ENCODE measurements around the gene CADPS. TPM values are rescaled to one million over a fixed set of nuclear protein-coding genes. Genes with fewer than 3 reads are reported as not detected.

CADPS gene
- polyA plus RNA-seq, 2 donors = 0.09 to 0.20 TPM

DNA sequence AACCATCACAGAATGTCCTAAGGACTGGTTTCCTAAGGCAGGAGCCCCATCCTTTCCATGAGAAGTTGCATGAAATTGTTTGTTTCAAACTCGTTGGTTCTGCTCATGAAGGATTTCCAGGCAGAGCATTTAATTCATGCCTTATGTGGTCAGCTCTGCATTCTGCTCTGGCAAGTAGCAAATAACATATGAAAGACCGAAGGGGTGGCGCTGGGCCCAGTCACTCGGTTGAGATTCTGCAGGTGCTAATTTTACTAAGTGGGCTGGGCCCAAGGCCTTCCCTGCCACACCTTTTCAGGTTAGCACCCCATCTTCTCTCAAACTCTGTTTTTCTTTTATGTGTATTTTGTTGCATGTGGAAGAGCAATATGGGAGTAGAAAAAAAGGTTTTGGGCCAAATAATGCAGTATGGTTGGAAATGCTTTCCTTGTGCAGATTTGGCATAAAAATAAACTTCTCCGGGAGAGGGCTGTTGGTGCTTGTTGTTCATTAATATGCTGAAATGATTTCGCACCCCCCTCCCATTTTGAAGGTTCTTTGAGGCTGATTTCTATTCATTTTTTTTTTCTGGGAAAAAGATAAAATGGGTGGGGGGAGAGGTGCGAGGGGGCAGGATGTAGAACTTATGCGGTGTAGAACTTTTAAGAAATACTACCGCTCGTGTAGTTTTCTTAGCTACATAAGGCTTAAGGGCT, 318.9 kb downstream of the CADPS start:
- Histone ChIP-seq H3K27ac (ENCODE audit: low read depth in 2 of 2, low read length in 1 of 2) (no peak overlapping the region), H3K9me3 (ENCODE audit: control insufficient read depth in 2 of 2, insufficient read depth in 1 of 2, low read depth in 1 of 2, low read length in 1 of 2) (no peaks in the 10 kb centered on the region), H3K27me3 (ENCODE audit: control insufficient read depth in 1 of 2, insufficient read depth in 2 of 2, low read length in 2 of 2) (no peaks in the 10 kb centered on the region), H3K36me3 (ENCODE audit: control insufficient read depth in 2 of 2, insufficient read depth in 2 of 2, low read length in 1 of 2) (no peaks in the 10 kb centered on the region), H3K4me1 (ENCODE audit: control insufficient read depth in 2 of 2, insufficient read depth in 2 of 2, low read length in 1 of 2) (no peaks in the 10 kb centered on the region), H3K4me3 (ENCODE audit: low read depth in 1 of 2, low read length in 2 of 2) (no peak overlapping the region)
- WGBS, 2 donors = 70 to 71% methylated on average over 10 of the region's 10 CpGs

DNA sequence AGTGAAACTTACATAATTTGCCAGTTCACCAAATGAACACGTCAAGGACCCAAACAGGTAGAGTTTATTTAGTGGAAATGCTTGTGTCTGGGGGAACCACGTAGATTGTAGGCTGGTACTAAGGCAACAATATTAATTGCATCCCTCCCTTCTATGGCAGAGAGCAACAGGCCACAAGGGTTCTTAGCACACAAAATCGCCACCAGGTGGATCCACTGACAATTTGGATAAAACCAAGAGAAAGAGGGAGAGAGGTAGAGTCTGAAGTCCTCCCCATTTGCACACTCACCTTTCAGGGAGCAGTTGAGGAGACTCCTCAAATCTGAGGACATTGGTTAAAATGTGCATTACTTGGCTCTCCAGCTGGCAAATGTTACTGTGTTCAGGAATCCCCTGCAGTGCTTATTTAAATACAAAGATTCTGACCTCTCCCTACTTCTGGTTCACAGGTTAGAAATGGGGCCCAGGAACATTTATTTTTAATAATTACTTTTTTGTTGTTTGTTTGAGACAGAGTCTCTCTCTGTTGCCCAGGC, 320.9 kb downstream of the CADPS start:
- no peaks in the 10 kb centered on the region for H3K9me3 ChIP-seq (ENCODE audit: control insufficient read depth in 2 of 2, insufficient read depth in 1 of 2, low read depth in 1 of 2, low read length in 1 of 2)
- no peak overlapping the region for H3K27ac ChIP-seq (ENCODE audit: low read depth in 2 of 2, low read length in 1 of 2)
- H3K27me3 ChIP-seq (ENCODE audit: control insufficient read depth in 1 of 2, insufficient read depth in 2 of 2, low read length in 2 of 2) = no peaks in the 10 kb centered on the region
- 52 to 64% methylated on average over 3 of the region's 3 CpGs for WGBS, 2 donors
- no peaks in the 10 kb centered on the region for H3K4me1 ChIP-seq (ENCODE audit: control insufficient read depth in 2 of 2, insufficient read depth in 2 of 2, low read length in 1 of 2)
- no peaks in the 10 kb centered on the region for H3K36me3 ChIP-seq (ENCODE audit: control insufficient read depth in 2 of 2, insufficient read depth in 2 of 2, low read length in 1 of 2)
- no peak overlapping the region for H3K4me3 ChIP-seq (ENCODE audit: low read depth in 1 of 2, low read length in 2 of 2)

DNA sequence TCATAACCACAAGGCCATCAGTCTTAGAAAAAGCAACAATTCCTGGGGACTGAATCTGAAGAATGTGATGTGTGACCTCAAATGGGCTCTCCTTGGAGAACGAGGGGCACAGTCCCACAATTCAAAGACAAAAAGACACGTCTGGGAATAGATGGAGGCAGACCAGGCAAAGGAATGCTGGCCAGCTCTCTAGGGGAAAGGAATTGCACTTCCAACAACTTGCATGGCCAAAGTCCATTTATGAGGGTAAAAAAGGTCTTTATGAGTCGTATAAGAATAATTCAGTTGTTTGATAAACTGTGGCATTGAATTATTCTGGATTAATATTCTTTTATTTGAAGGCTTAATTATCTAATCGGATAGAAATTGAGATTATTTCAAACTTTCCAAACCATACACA, 321.4 kb downstream of the CADPS start:
- Histone ChIP-seq H3K27ac (ENCODE audit: low read depth in 2 of 2, low read length in 1 of 2) (no peak overlapping the region), H3K9me3 (ENCODE audit: control insufficient read depth in 2 of 2, insufficient read depth in 1 of 2, low read depth in 1 of 2, low read length in 1 of 2) (no peaks in the 10 kb centered on the region), H3K4me3 (ENCODE audit: low read depth in 1 of 2, low read length in 2 of 2) (no peak overlapping the region), H3K36me3 (ENCODE audit: control insufficient read depth in 2 of 2, insufficient read depth in 2 of 2, low read length in 1 of 2) (no peaks in the 10 kb centered on the region), H3K4me1 (ENCODE audit: control insufficient read depth in 2 of 2, insufficient read depth in 2 of 2, low read length in 1 of 2) (no peaks in the 10 kb centered on the region), H3K27me3 (ENCODE audit: control insufficient read depth in 1 of 2, insufficient read depth in 2 of 2, low read length in 2 of 2) (no peaks in the 10 kb centered on the region)
- 58 to 69% methylated on average over 4 of the region's 4 CpGs for WGBS, 2 donors

GRCh38 chr3:62551556-62551955, 323.7 kb downstream of the CADPS start:
- no peaks in the 10 kb centered on the region for H3K36me3 ChIP-seq (ENCODE audit: control insufficient read depth in 2 of 2, insufficient read depth in 2 of 2, low read length in 1 of 2)
- no peaks in the 10 kb centered on the region for H3K4me1 ChIP-seq (ENCODE audit: control insufficient read depth in 2 of 2, insufficient read depth in 2 of 2, low read length in 1 of 2)
- no peak overlapping the region for H3K27ac ChIP-seq (ENCODE audit: low read depth in 2 of 2, low read length in 1 of 2)
- no peaks in the 10 kb centered on the region for H3K27me3 ChIP-seq (ENCODE audit: control insufficient read depth in 1 of 2, insufficient read depth in 2 of 2, low read length in 2 of 2)
- WGBS, 2 donors = 78 to 87% methylated on average over 2 of the region's 2 CpGs
- H3K4me3 ChIP-seq (ENCODE audit: low read depth in 1 of 2, low read length in 2 of 2) = no peak overlapping the region
- H3K9me3 ChIP-seq (ENCODE audit: control insufficient read depth in 2 of 2, insufficient read depth in 1 of 2, low read depth in 1 of 2, low read length in 1 of 2) = no peaks in the 10 kb centered on the region

- Histone ChIP-seq H3K9me3 (ENCODE audit: control insufficient read depth in 2 of 2, insufficient read depth in 1 of 2, low read depth in 1 of 2, low read length in 1 of 2) (no peaks in the 10 kb centered on the region), H3K36me3 (ENCODE audit: control insufficient read depth in 2 of 2, insufficient read depth in 2 of 2, low read length in 1 of 2) (no peaks in the 10 kb centered on the region), H3K27me3 (ENCODE audit: control insufficient read depth in 1 of 2, insufficient read depth in 2 of 2, low read length in 2 of 2) (no peaks in the 10 kb centered on the region), H3K27ac (ENCODE audit: low read depth in 2 of 2, low read length in 1 of 2) (no peak overlapping the region), H3K4me3 (ENCODE audit: low read depth in 1 of 2, low read length in 2 of 2) (no peak overlapping the region), H3K4me1 (ENCODE audit: control insufficient read depth in 2 of 2, insufficient read depth in 2 of 2, low read length in 1 of 2) (no peaks in the 10 kb centered on the region)
- WGBS, 2 donors = 71 to 73% methylated on average over 5 of the region's 5 CpGs
These were observed 324.8 kb downstream of the CADPS start for GRCh38 chr3:62550439-62550838.

- Histone ChIP-seq H3K27ac (ENCODE audit: low read depth in 2 of 2, low read length in 1 of 2) (no peak overlapping the region), H3K9me3 (ENCODE audit: control insufficient read depth in 2 of 2, insufficient read depth in 1 of 2, low read depth in 1 of 2, low read length in 1 of 2) (no peaks in the 10 kb centered on the region), H3K4me1 (ENCODE audit: control insufficient read depth in 2 of 2, insufficient read depth in 2 of 2, low read length in 1 of 2) (no peaks in the 10 kb centered on the region), H3K4me3 (ENCODE audit: low read depth in 1 of 2, low read length in 2 of 2) (no peak overlapping the region), H3K27me3 (ENCODE audit: control insufficient read depth in 1 of 2, insufficient read depth in 2 of 2, low read length in 2 of 2) (no peaks in the 10 kb centered on the region), H3K36me3 (ENCODE audit: control insufficient read depth in 2 of 2, insufficient read depth in 2 of 2, low read length in 1 of 2) (no peaks in the 10 kb centered on the region)
- WGBS, 2 donors = 56 to 61% methylated on average over 2 of the region's 2 CpGs
These were observed 326.5 kb downstream of the CADPS start for GRCh38 chr3:62548528-62549205.

- H3K4me3 ChIP-seq (ENCODE audit: low read depth in 1 of 2, low read length in 2 of 2) = no peak overlapping the region
- H3K27ac ChIP-seq (ENCODE audit: low read depth in 2 of 2, low read length in 1 of 2) = no peak overlapping the region
- no peaks in the 10 kb centered on the region for H3K36me3 ChIP-seq (ENCODE audit: control insufficient read depth in 2 of 2, insufficient read depth in 2 of 2, low read length in 1 of 2)
- 82 to 83% methylated on average over 7 of the region's 7 CpGs for WGBS, 2 donors
- H3K4me1 ChIP-seq (ENCODE audit: control insufficient read depth in 2 of 2, insufficient read depth in 2 of 2, low read length in 1 of 2) = no peaks in the 10 kb centered on the region
- no peaks in the 10 kb centered on the region for H3K27me3 ChIP-seq (ENCODE audit: control insufficient read depth in 1 of 2, insufficient read depth in 2 of 2, low read length in 2 of 2)
- H3K9me3 ChIP-seq (ENCODE audit: control insufficient read depth in 2 of 2, insufficient read depth in 1 of 2, low read depth in 1 of 2, low read length in 1 of 2) = no peaks in the 10 kb centered on the region
These were observed 328.9 kb downstream of the CADPS start for GRCh38 chr3:62546266-62546665.

DNA sequence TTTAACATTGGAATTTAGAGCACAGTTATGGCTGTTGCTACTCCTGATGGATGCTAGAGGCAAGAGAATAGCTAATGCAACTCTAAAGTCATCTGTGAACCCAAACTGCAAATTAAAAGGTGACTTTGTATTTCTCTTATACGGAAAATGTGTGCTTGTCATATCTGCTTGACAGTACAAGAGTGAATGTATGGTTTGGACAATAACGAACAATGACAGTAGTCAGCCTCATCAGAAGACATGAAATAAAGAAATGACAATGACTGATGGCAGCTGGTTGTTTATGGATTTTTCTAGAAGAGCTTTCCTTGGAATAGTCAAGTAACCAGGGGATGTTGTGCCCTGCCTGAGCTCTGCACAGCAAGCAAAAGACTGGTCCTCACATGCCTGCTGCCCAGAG, 333.0 kb downstream of the CADPS start:
- Histone ChIP-seq H3K36me3 (ENCODE audit: control insufficient read depth in 2 of 2, insufficient read depth in 2 of 2, low read length in 1 of 2) (no peaks in the 10 kb centered on the region), H3K4me1 (ENCODE audit: control insufficient read depth in 2 of 2, insufficient read depth in 2 of 2, low read length in 1 of 2) (no peaks in the 10 kb centered on the region), H3K9me3 (ENCODE audit: control insufficient read depth in 2 of 2, insufficient read depth in 1 of 2, low read depth in 1 of 2, low read length in 1 of 2) (no peaks in the 10 kb centered on the region), H3K27ac (ENCODE audit: low read depth in 2 of 2, low read length in 1 of 2) (no peak overlapping the region), H3K27me3 (ENCODE audit: control insufficient read depth in 1 of 2, insufficient read depth in 2 of 2, low read length in 2 of 2) (no peaks in the 10 kb centered on the region), H3K4me3 (ENCODE audit: low read depth in 1 of 2, low read length in 2 of 2) (no peak overlapping the region)
- 82 to 86% methylated on average over 2 of the region's 2 CpGs for WGBS, 2 donors

- Histone ChIP-seq H3K27me3 (ENCODE audit: control insufficient read depth in 1 of 2, insufficient read depth in 2 of 2, low read length in 2 of 2) (no peaks in the 10 kb centered on the region), H3K4me3 (ENCODE audit: low read depth in 1 of 2, low read length in 2 of 2) (no peak overlapping the region), H3K4me1 (ENCODE audit: control insufficient read depth in 2 of 2, insufficient read depth in 2 of 2, low read length in 1 of 2) (no peaks in the 10 kb centered on the region), H3K27ac (ENCODE audit: low read depth in 2 of 2, low read length in 1 of 2) (no peak overlapping the region), H3K36me3 (ENCODE audit: control insufficient read depth in 2 of 2, insufficient read depth in 2 of 2, low read length in 1 of 2) (no peaks in the 10 kb centered on the region), H3K9me3 (ENCODE audit: control insufficient read depth in 2 of 2, insufficient read depth in 1 of 2, low read depth in 1 of 2, low read length in 1 of 2) (no peaks in the 10 kb centered on the region)
- 83 to 89% methylated on average over 1 of the region's 1 CpG for WGBS, 2 donors
These were observed 335.5 kb downstream of the CADPS start for GRCh38 chr3:62539762-62540161.
